HL-60 (cell line): ENCODE data around the gene ZBTB5.
"Not testable (repeated sequence)": the region's sequence is repeated elsewhere in the genome, so short reads cannot be mapped to it uniquely, and the experiment has no call there.

Source experiments
- DNase-seq, 2 experiments: peaks; one replicate each; pipeline ENCODE4 v3.0.0-alpha.2; 2010 to 2020; ENCODE audit warnings: low read depth in 1 of 2, low spot score in 1 of 2
- H3K27ac ChIP-seq: fragments of 250-450 bp; sonication (Bioruptor Pico); replicated peaks from 2 replicates; pipeline ENCODE4 v1.5.1; 2020; ENCODE audit warnings: mild to moderate bottlenecking, moderate library complexity
- H3K27me3 ChIP-seq: fragments of 250-450 bp; sonication (Bioruptor Pico); 2 replicates; pipeline ENCODE4 v1.5.1; 2021; ENCODE audit warnings: mild to moderate bottlenecking, moderate library complexity; ENCODE audit not compliant: insufficient read depth, poor library complexity, severe bottlenecking
- H3K4me3 ChIP-seq: replicated peaks from 2 replicates; pipeline ENCODE4 v1.5.1; 2011; ENCODE audit warnings: mild to moderate bottlenecking, control low read depth, low read length; ENCODE audit not compliant: insufficient read depth
- GABPA ChIP-seq: IDR thresholded peaks from 2 replicates; pipeline ENCODE4 v1.6.1; 2012; ENCODE audit warnings: low read depth
- POLR2AphosphoS5 ChIP-seq: IDR thresholded peaks from 2 replicates; pipeline ENCODE4 v1.6.1; 2012; ENCODE audit warnings: low read depth
- SPI1 ChIP-seq: IDR thresholded peaks from 2 replicates; pipeline ENCODE4 v1.6.1; 2012; ENCODE audit warnings: low read depth, mild to moderate bottlenecking, borderline replicate concordance
- TF ChIP-seq, protein P1 (sequence below): IDR thresholded peaks from 2 replicates; pipeline ENCODE4 v1.6.1; 2012; ENCODE audit warnings: low read depth; ENCODE audit not compliant: insufficient replicate concordance
- TF ChIP-seq, protein P2 (sequence below): IDR thresholded peaks from one replicate; pipeline ENCODE4 v1.5.1; 2011; ENCODE audit warnings: low read length, control low read depth, inconsistent platforms; ENCODE audit not compliant: insufficient read depth

Gene ZBTB5

DNA sequence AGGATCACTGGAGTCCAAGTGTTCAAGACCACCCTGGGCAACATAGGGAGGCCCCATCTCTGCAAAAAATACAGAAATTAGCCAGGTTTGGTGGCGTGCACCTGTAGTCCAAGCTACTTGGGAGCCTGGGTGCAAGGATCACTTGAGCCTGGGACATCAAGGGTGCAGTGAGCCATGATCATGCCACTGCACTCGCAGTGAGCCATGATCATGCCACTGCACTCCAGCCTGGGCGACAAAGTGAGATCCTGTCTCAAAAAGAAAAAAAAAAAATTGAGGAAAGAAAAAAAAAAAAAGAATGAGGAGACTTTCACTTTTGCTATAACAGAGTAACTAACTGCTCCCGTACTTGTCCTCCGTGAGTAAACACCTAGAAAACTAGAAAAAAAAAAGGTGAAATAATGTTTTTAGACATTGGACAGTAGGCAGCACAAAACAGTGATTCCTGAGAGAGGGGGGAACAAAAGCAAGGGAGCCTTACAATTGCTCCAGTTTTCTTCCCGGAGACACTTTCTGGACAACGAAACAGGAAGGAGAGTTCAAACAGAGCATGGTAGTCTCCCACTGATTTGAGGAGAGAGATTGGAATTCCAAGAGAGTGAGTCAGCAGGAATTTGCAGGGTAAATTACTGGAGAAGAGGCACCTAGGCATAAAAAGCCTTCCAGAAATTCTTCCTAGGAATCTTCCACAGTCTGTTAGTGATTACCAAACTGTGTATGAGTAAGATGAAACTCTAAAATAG lies 6.9 kb upstream of the ZBTB5 start:
- no peak for DNase-seq
- TF ChIP-seq SPI1 (no peak), POLR2AphosphoS5 (no peak), GABPA (no peak)
- TF ChIP-seq, protein P1, sequence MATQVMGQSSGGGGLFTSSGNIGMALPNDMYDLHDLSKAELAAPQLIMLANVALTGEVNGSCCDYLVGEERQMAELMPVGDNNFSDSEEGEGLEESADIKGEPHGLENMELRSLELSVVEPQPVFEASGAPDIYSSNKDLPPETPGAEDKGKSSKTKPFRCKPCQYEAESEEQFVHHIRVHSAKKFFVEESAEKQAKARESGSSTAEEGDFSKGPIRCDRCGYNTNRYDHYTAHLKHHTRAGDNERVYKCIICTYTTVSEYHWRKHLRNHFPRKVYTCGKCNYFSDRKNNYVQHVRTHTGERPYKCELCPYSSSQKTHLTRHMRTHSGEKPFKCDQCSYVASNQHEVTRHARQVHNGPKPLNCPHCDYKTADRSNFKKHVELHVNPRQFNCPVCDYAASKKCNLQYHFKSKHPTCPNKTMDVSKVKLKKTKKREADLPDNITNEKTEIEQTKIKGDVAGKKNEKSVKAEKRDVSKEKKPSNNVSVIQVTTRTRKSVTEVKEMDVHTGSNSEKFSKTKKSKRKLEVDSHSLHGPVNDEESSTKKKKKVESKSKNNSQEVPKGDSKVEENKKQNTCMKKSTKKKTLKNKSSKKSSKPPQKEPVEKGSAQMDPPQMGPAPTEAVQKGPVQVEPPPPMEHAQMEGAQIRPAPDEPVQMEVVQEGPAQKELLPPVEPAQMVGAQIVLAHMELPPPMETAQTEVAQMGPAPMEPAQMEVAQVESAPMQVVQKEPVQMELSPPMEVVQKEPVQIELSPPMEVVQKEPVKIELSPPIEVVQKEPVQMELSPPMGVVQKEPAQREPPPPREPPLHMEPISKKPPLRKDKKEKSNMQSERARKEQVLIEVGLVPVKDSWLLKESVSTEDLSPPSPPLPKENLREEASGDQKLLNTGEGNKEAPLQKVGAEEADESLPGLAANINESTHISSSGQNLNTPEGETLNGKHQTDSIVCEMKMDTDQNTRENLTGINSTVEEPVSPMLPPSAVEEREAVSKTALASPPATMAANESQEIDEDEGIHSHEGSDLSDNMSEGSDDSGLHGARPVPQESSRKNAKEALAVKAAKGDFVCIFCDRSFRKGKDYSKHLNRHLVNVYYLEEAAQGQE = no peak
- TF ChIP-seq, protein P2, sequence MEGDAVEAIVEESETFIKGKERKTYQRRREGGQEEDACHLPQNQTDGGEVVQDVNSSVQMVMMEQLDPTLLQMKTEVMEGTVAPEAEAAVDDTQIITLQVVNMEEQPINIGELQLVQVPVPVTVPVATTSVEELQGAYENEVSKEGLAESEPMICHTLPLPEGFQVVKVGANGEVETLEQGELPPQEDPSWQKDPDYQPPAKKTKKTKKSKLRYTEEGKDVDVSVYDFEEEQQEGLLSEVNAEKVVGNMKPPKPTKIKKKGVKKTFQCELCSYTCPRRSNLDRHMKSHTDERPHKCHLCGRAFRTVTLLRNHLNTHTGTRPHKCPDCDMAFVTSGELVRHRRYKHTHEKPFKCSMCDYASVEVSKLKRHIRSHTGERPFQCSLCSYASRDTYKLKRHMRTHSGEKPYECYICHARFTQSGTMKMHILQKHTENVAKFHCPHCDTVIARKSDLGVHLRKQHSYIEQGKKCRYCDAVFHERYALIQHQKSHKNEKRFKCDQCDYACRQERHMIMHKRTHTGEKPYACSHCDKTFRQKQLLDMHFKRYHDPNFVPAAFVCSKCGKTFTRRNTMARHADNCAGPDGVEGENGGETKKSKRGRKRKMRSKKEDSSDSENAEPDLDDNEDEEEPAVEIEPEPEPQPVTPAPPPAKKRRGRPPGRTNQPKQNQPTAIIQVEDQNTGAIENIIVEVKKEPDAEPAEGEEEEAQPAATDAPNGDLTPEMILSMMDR = no peak
- Histone ChIP-seq H3K27me3 (no peaks in the 10 kb centered on the region), H3K4me3 (no peak overlapping the region), H3K27ac (no peak overlapping the region)

DNA sequence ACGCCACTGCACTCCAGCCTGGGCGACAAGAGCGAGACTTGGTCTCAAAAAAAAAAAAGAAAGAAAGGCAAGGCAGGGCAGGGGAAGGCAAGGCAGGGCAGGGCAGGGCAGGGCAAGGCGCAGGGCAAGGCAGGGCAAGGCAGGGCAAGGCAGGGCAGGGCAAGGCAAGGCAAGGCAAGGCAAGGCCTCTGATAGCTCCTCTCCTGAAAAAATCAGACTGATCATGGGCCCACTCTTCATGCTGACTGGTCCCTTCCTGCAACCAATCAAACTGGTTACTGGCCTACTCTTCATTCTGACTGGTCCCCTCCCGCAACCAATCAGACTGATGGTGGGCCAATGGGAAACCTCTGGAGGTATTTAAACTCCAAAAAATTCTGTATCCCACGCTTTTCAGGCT lies 3.4 kb upstream of the ZBTB5 start:
- Histone ChIP-seq H3K27me3 (no peaks in the 10 kb centered on the region), H3K4me3 (no peak overlapping the region), H3K27ac (no peak overlapping the region)
- no peak for TF ChIP-seq SPI1
- no peak for TF ChIP-seq POLR2AphosphoS5
- no peak for TF ChIP-seq GABPA
- TF ChIP-seq, protein P2 = no peak
- TF ChIP-seq, protein P1 = no peak
- DNase-seq = no peak

DNA sequence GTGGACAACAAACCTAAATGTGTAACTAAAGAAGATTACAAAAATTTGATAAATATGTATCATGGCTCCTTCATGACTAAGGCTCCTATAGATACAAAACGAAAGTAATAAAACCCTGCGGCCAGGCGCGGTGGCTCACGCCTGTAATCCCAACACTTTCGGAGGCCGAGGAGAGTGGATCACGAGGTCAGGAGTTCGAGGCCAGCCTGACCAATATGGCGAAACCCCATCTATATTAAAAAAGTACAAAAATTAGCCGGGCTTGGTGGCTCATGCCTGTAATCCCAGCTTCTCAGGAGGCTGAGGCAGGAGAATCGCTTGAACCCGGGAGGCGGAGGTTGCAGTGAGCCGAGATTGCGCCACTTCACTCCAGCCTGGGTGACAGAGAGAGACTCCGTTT lies 2.3 kb upstream of the ZBTB5 start:
- not testable (repeated sequence) for DNase-seq, H3K4me3 ChIP-seq, H3K27ac ChIP-seq, H3K27me3 ChIP-seq

DNA sequence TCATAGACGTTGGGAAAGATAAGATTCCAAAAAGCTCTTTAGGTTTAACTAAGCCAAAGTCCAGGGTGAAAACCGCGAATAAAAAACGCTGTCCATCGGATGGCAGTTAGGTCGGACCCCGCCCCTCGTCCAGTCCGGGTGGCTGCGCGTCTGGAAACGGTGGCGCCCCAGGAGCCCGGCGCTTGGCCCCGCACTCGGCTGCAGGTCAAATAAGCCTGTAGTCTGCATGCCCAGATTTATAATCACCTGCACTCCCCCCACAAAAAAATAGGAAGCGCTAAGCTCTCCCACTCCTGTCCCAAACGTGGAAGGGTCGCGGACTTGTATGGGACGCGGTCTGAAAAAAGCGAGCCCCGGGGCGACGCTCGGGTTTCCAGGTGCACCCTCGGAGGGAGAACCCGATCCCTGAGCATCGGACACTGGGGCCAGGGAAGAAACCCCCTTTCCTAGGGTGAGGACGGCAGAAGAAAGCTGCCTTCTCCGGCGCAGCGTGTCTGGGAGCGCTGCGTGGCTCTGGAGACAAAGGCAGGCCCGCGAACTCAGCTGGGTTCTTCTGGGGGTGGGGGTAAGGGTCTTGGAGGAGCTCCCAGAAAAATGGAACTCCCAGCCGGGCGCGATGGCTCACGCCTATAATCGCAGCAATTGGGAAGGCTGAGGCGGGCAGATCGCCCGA lies 923 bp upstream of the ZBTB5 start:
- peak in 1 of 2 experiments; percentile 41 for DNase-seq
- no peaks in the 10 kb centered on the region for H3K27me3 ChIP-seq

More for the DNA sequence above, 923 bp upstream of the ZBTB5 start:
- peak overlapping the region; percentile 92 for H3K27ac ChIP-seq
- TF ChIP-seq, protein P1 = peak; percentile 43
- TF ChIP-seq, protein P2 = no peak
- TF ChIP-seq SPI1 (no peak; the same call in 1 of the 2 replicates), POLR2AphosphoS5 (peak; percentile 8; the same call in 1 of the 2 replicates), GABPA (no peak)
- peak overlapping the region; percentile 97 for H3K4me3 ChIP-seq
